GM11168 (cell line): ENCODE measurements around the gene NT5C2.
"Not testable (repeated sequence)": the region's sequence is repeated elsewhere in the genome, so short reads cannot be mapped to it uniquely, and the experiment has no call there.

ENCODE experiments used
- in situ Hi-C: fragments of 300-500 bp; cut with MboI; formaldehyde crosslinking; loops from one replicate; pipeline ENCODE4 v1.12.0; 2022; ENCODE audit warnings: low sequenced_read_pairs; ENCODE audit not compliant: unreplicated experiment

The NT5C2 gene

DNA sequence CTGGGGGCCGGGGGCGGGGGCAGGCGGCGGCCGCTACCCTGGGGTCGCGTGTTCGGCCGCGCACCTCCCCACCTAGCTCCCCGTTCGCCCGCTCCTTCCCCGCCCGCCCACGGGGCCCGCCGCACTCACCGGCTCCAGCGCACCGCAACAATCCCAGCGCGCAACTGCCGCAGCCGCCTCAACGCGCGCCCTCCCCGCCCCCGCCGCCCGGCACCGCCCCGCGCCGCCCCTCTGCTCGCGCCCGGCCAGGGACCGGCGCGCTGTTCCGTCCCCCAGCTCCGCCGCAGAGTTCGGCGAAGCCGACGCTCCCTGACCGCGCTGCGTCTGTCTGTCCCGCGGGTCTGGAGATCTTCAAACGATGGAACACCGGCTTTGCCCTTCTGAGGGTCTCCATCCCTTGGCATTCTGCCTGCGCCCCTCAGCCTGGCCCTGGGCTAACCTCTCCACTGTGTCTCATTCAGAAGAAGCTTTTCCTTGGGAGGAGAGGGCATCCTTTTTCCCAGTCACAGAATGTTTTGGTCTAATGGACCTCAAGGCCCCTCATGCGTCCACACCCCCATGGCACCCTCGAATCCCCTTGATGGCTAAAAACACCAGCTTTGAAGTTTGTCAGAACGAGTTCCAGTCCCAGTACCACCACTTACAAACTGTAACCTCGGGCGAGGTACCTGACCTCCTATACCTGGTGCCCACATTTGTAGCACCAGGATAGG is at the start of gene NT5C2:
Gene NT5C2, minus strand, starts transcription at position 166 of the 713 bp plus-strand sequence. CDS start 18,314 bp downstream, outside the sequence.
- in situ Hi-C loops, result no loop called here

GRCh38 chr10:103241262-103242011 is 48.4 kb upstream of the NT5C2 start:
- in situ Hi-C loops, result loop anchor here (25.0 kb wide), 1 partner anchor 329 kb away; the partner anchor contains the start of gene CNNM2

GRCh38 chr10:103238506-103239252 is 45.6 kb upstream of the NT5C2 start:
- in situ Hi-C loops, result loop anchor here (10.0 to 25.0 kb wide), 2 partner anchors 144 to 326 kb away; partner anchors contain the start of gene CNNM2

- in situ Hi-C loops, result loop anchor here (10.0 to 25.0 kb wide), 2 partner anchors 141 to 323 kb away; partner anchors contain the start of gene CNNM2
Observed at GRCh38 chr10:103235775-103236174, 42.7 kb upstream of the NT5C2 start.

DNA sequence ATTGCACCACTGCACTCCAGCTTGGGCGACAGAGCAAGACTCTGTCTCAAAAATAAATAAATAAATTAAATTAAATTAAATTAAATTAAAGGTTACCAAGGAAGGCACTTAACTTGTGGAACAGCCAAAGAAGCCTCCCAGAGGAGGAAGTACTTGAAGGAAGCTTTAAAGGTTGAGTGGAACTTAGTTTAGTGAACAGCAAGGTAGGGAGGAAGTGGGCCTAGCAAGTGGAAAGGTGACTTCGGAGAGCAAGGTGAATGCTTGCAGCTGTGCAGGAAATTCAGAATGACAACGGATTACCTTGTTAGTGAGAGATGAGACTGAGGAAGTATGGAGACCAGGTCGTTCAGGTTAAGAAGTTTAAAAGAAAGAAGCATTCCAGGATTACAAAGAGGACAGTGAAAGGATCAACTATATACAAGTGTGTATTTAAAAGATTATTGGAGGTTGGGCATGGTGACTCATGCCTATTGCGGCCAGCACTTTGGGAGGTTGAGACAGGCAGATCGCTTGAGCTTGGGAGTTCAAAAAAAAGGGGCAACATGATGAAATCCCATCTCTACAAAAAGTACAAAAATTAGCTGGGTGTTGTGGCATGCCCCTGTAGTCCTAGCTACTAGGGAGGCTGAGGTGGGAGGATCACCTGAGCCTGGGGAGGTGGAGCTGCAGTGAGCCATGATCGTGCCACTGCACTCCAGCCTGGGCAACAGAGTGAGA is 39.9 kb upstream of the NT5C2 start:
- in situ Hi-C loops, result loop anchor here (10.0 to 25.0 kb wide), 2 partner anchors 138 to 321 kb away; partner anchors contain the start of gene CNNM2

DNA sequence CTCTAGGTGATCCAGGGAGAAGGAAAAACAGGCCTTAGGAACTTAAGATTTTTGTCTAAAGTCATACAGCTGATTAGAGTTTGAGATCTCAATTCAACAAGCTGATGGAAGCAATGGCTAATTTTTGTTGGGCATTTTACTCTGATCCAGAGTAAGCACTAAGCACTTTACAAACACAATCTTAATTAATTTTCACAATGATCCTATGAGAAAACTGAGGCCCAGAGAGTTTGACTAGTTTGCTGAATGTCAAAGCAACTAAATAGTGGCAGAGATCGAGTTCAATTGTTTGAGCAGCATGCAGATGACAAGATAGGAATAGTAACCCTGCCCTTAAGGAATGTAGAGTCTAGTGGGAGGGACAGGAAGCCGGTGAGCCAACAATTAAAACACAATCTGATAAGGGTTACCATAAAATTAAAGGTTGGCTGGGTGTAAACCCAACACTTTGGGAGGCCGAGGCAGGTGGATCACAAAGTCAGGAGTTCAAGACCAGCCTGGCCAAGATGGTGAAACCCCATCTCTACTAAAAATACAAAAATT is 39.1 kb upstream of the NT5C2 start:
- in situ Hi-C loops, result loop anchor here (10.0 to 25.0 kb wide), 2 partner anchors 137 to 320 kb away; partner anchors contain the start of gene CNNM2

GRCh38 chr10:103231047-103231551 is 38.0 kb upstream of the NT5C2 start:
- in situ Hi-C loops, result loop anchor here (10.0 to 25.0 kb wide), 2 partner anchors 136 to 319 kb away; partner anchors contain the start of gene CNNM2

- in situ Hi-C loops, result loop anchor here (25.0 kb wide), 1 partner anchor 315 kb away; the partner anchor contains the start of gene CNNM2
Observed at GRCh38 chr10:103227416-103227815, 34.3 kb upstream of the NT5C2 start.

GRCh38 chr10:103225939-103226338 is 32.9 kb upstream of the NT5C2 start:
- in situ Hi-C loops, result loop anchor here (25.0 kb wide), 1 partner anchor 314 kb away; the partner anchor contains the start of gene CNNM2

DNA sequence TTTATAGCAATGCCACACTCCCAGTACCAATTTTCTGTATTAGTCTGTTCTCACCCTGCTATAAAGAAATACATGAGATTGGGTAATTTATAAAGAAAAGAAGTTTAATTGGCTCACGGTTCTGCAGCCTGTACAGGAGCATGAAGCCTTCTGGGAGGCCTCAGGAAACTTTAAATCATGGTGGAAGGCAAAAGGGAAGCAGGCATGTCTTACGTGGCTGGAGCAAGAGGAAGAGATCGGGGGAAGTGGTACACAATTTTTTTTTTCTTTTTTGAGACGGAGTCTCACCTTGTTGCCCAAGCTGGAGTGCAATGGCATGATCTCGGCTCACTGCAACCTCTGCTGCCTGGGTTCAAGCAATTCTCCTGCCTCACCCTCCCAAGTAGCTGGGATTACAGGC is 31.6 kb upstream of the NT5C2 start:
- in situ Hi-C loops, result loop anchor here (25.0 kb wide), 1 partner anchor 312 kb away; the partner anchor contains the start of gene CNNM2

DNA sequence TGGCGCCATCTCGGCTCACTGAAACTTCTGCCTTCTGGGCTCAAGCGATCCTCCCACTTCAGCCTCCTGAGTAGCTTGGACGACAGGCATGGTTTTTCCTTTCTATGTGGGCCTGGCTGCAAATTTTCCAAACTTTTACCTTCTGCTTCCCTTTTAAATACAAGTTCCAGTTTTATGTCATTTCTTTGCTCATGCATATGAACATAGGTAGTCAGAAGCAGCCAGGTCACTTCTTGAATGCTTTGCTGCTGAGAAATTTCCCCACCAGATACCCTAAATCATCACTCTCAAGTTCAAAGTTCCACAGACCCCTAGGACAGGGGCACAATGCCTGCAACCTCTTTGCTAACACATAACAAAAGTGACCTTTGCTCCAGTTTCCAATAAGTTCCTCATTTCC is 31.1 kb upstream of the NT5C2 start:
- in situ Hi-C loops, result no loop called here

DNA sequence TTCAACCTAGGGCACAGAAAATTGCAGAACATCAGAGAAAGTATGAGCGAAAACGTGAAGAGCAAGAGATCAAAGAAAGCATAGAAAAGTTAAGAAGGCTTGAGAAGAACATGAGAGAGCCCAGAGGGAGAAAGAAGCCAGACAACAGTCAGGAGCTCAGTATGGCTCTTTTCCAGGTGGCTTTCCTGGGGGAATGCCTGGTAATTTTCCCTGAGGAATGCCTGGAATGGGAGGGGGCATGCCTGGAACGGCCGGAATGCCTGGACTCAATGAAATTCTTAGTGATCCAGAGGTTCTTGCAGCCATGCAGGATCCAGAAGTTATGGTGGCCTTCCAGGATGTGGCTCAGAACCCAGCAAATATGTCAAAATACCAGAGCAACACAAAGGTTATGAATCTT is 23.3 kb upstream of the NT5C2 start:
- in situ Hi-C loops, result not testable (repeated sequence)

DNA sequence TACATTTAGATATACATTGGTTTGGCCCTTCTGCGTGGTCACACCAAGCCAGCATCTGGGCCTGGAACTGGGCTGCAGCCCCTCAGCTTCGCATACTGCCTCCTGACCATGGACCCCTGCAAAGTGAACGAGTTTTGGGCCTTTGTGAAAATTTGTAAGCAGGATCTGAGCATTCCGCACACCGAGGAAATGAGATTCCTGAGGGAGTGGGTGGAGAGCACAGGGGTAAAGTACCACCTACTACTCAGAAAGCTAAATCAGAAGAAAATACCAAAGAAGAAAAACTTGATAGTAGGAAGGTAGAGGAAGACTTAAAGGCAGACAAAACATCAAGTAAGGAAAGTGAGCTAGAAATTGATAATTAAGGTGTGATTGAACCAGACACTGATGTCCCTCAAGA is 22.5 kb upstream of the NT5C2 start:
- in situ Hi-C loops, result no loop called here

DNA sequence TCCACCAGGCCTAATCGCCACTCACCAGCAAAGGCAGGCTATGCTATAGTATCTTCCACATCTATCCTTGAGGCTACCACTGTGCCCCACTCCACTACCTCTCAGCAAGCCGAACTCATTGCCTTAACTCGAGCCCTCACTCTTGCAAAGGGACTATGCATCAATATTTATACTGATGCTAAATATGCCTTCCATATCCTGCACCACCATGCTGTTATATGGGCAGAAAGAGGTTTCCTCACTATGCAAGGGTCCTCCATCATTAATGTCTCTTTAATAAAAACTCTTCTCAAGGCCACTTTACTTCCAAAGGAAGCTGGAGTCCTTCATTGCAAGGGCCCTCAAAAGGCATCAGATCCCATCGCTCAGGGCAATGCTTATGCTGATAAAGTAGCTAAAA is 17.2 kb upstream of the NT5C2 start:
- in situ Hi-C loops, result not testable (repeated sequence)

GRCh38 chr10:103207643-103208042 is 14.6 kb upstream of the NT5C2 start:
- in situ Hi-C loops, result not testable (repeated sequence)

DNA sequence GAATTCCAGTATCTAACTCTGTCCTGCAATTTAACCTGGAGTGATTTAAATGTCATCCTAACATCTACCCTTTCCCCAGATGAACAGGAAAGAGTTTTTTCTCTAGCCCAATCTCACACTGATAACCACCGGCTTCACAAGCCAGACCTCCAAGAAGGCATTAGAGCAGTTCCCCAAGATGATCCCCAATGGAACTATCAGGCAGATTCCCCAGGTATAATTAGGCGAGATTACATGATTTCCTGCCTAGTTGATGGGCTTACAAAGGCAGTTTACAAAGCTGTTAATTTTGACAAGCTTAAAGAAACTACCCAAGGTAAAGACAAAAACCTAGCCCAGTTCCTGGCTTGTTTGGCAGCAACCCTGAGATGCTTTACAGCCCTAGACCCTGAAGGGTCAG is 14.1 kb upstream of the NT5C2 start:
- in situ Hi-C loops, result no loop called here

DNA sequence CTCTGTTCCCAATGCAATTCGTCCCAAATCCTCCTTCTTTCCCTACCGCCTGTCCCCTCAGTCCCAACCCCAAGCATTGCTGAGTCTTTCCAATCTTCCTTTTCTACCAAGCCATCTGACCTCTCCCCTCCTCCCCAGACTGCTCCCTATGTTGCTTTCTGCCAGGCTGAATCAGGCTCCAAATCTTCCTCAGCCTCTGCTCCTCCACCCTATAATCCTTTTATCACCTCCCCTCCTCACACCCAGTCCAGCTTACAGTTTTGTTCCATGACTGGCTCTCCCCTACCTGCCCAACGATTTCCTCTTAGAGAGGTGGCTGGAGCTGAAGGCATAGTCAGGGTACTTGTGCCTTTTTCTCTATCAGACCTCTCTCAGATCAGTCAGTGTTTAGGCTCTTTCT is 13.6 kb upstream of the NT5C2 start:
- in situ Hi-C loops, result not testable (repeated sequence)

- in situ Hi-C loops, result not testable (repeated sequence)
Observed at GRCh38 chr10:103205401-103205800, 12.3 kb upstream of the NT5C2 start.
